H1 (cell line): ENCODE results near the gene KIF5C. TPM values are rescaled to one million over a fixed set of nuclear protein-coding genes. Genes with fewer than 3 reads are reported as not detected.

Source experiments
- CTCF ChIA-PET: fragments of 300-600 bp; sonication (Branson Sonifier 250); formaldehyde crosslinking; loops from one replicate; lab custom pipeline; 2021; ENCODE audit not compliant: partially characterized antibody; lab: Charles Lee
- POLR2A ChIA-PET: fragments of 300-600 bp; sonication (Branson Sonifier 250); formaldehyde crosslinking; loops from one replicate; lab custom pipeline; 2021; ENCODE audit warnings: inconsistent platforms; ENCODE audit not compliant: partially characterized antibody; lab: Charles Lee
- DNase-seq, 2 experiments: peaks; one replicate each; pipeline versions ENCODE4 v3.0.0 to v3.0.0-alpha.2; 2010 to 2022; ENCODE audit warnings: low spot score in 2 of 2, low read depth in 1 of 2, mixed read lengths in 1 of 2
- FAIRE-seq: peaks from 2 replicates; lab custom pipeline; 2011; peaks lifted over from hg19 to GRCh38; lab: Jason Lieb, UNC
- H2AFZ ChIP-seq: 2 replicates; pipeline ENCODE4 v1.8.1; 2012; ENCODE audit warnings: low read length, inconsistent platforms
- H2AK5ac ChIP-seq: 2 replicates; pipeline ENCODE4 v1.6.1; 2013; ENCODE audit warnings: low read depth, low read length
- H2BK120ac ChIP-seq: replicated peaks from 2 replicates; pipeline ENCODE3; 2013; ENCODE audit warnings: low read depth, low read length, inconsistent platforms
- H2BK12ac ChIP-seq: 2 replicates; pipeline ENCODE4 v1.6.1; 2013; ENCODE audit warnings: low read depth, low read length
- H2BK15ac ChIP-seq: 2 replicates; pipeline ENCODE4 v1.6.1; 2013; ENCODE audit warnings: low read length
- H2BK20ac ChIP-seq: 2 replicates; pipeline ENCODE4 v1.6.1; 2013; ENCODE audit warnings: low read length
- H2BK5ac ChIP-seq: 2 replicates; pipeline ENCODE4 v1.6.1; 2013; ENCODE audit warnings: low read depth, low read length
- H3K14ac ChIP-seq: 2 replicates; pipeline ENCODE4 v1.6.1; 2013; ENCODE audit warnings: inconsistent platforms; ENCODE audit not compliant: insufficient read length
- H3K18ac ChIP-seq: 2 replicates; pipeline ENCODE4 v1.6.1; 2013; ENCODE audit warnings: low read length; ENCODE audit errors: extremely low read depth
- H3K23ac ChIP-seq: 2 replicates; pipeline ENCODE4 v1.6.1; 2013; ENCODE audit warnings: inconsistent platforms; ENCODE audit not compliant: insufficient read length
- H3K23me2 ChIP-seq: 2 replicates; pipeline ENCODE4 v1.6.1; 2013; ENCODE audit warnings: low read depth, low read length
- H3K27ac ChIP-seq: 2 replicates; pipeline ENCODE4 v1.6.1; 2011; ENCODE audit warnings: low read depth, low read length, inconsistent platforms
- H3K27me3 ChIP-seq, 4 experiments: replicated peaks in 1 of 4; 1 replicate in 1 of 4; 2 replicates in 3 of 4; pipeline versions ENCODE4 v1.6.1 to v1.8.1; 2011 to 2013; ENCODE audit warnings: low read length in 3 of 4, mild to moderate bottlenecking in 3 of 4, inconsistent platforms in 2 of 4, mixed read lengths in 2 of 4, moderate library complexity in 1 of 4; ENCODE audit not compliant: control insufficient read depth in 3 of 4, insufficient read depth in 3 of 4; ENCODE audit errors: extremely low read depth in 1 of 4
- H3K36me3 ChIP-seq, 4 experiments: 2 replicates each; pipeline versions ENCODE4 v1.6.1 to v1.8.1; 2011 to 2013; ENCODE audit warnings: mild to moderate bottlenecking in 4 of 4, low read length in 3 of 4, moderate library complexity in 2 of 4, control low read depth in 1 of 4, inconsistent platforms in 1 of 4; ENCODE audit not compliant: insufficient read depth in 4 of 4, control insufficient read depth in 2 of 4
- H3K4ac ChIP-seq: replicated peaks from 2 replicates; pipeline ENCODE3; 2013; ENCODE audit warnings: low read length, low read depth, mixed read lengths, inconsistent platforms; ENCODE audit not compliant: insufficient read length
- H3K4me1 ChIP-seq, 4 experiments: replicated peaks in 1 of 4; 1 replicate in 1 of 4; 2 replicates in 3 of 4; pipeline versions ENCODE4 v1.6.1 to v1.8.1; 2011 to 2013; ENCODE audit warnings: low read length in 3 of 4, inconsistent platforms in 2 of 4, mixed read lengths in 1 of 4; ENCODE audit not compliant: insufficient read depth in 4 of 4, control insufficient read depth in 3 of 4
- H3K4me2 ChIP-seq, 2 experiments: 2 replicates each; pipeline versions ENCODE4 v1.6.1 to v1.8.1; 2011 to 2013; ENCODE audit warnings: low read depth in 2 of 2, low read length in 2 of 2, control low read depth in 1 of 2, inconsistent platforms in 1 of 2, mild to moderate bottlenecking in 1 of 2; ENCODE audit not compliant: insufficient read depth in 1 of 2
- H3K4me3 ChIP-seq, 4 experiments: fragments of 200-600, 300-600 bp in 1 of 4; sonication (generic), shearing (Covaris generic), sonication (Bioruptor Twin) in 1 of 4; 2 replicates each; pipeline versions ENCODE4 v1.5.1 to v1.8.1; 2011 to 2016; ENCODE audit warnings: low read length in 4 of 4, low read depth in 3 of 4, control low read depth in 2 of 4, inconsistent platforms in 2 of 4, mild to moderate bottlenecking in 2 of 4, mixed read lengths in 1 of 4, moderate library complexity in 1 of 4; ENCODE audit not compliant: insufficient read depth in 2 of 4; ENCODE audit errors: extremely low read depth in 1 of 4
- H3K56ac ChIP-seq: replicated peaks from 2 replicates; pipeline ENCODE3; 2013; ENCODE audit warnings: low read depth, mild to moderate bottlenecking, mixed read lengths, low read length, inconsistent platforms; ENCODE audit not compliant: insufficient read length
- H3K79me1 ChIP-seq: 2 replicates; pipeline ENCODE4 v1.6.1; 2013; ENCODE audit warnings: low read depth, low read length, control low read depth
- H3K79me2 ChIP-seq, 2 experiments: 2 replicates each; pipeline versions ENCODE4 v1.6.1 to v1.8.1; 2012 to 2013; ENCODE audit warnings: low read length in 2 of 2, mild to moderate bottlenecking in 2 of 2, inconsistent platforms in 1 of 2; ENCODE audit not compliant: insufficient read depth in 2 of 2, control insufficient read depth in 1 of 2
- H3K9ac ChIP-seq, 4 experiments: replicated peaks in 1 of 4; 1 replicate in 1 of 4; 2 replicates in 3 of 4; pipeline versions ENCODE4 v1.6.1 to v1.8.1; 2011 to 2013; ENCODE audit warnings: low read depth in 3 of 4, low read length in 3 of 4, control low read depth in 2 of 4, mild to moderate bottlenecking in 2 of 4, moderate library complexity in 2 of 4, inconsistent platforms in 1 of 4; ENCODE audit errors: extremely low read depth in 1 of 4
- H3K9me3 ChIP-seq, 2 experiments: 2 replicates each; pipeline versions ENCODE4 v1.6.1 to v1.8.1; 2012 to 2013; ENCODE audit warnings: mild to moderate bottlenecking in 2 of 2, moderate library complexity in 2 of 2, control low read depth in 1 of 2, inconsistent platforms in 1 of 2, low read depth in 1 of 2, low read length in 1 of 2, mixed read lengths in 1 of 2; ENCODE audit not compliant: insufficient read depth in 2 of 2
- H4K20me1 ChIP-seq, 2 experiments: replicated peaks in 1 of 2; 2 replicates each; pipeline versions ENCODE3 to v1.8.1; 2011 to 2013; ENCODE audit warnings: inconsistent platforms in 2 of 2, low read length in 2 of 2, mild to moderate bottlenecking in 1 of 2; ENCODE audit not compliant: insufficient read depth in 2 of 2, control insufficient read depth in 1 of 2
- H4K5ac ChIP-seq: 2 replicates; pipeline ENCODE4 v1.6.1; 2013; ENCODE audit warnings: low read length, low read depth, mixed read lengths, inconsistent platforms; ENCODE audit not compliant: insufficient read length
- H4K8ac ChIP-seq: 2 replicates; pipeline ENCODE4 v1.8.0; 2013; ENCODE audit warnings: mild to moderate bottlenecking, moderate library complexity, low read length, inconsistent platforms; ENCODE audit not compliant: insufficient read depth; ENCODE audit errors: extremely low read depth
- H4K91ac ChIP-seq: replicated peaks from 2 replicates; pipeline ENCODE3; 2013; ENCODE audit warnings: low read length, mixed read lengths, inconsistent platforms; ENCODE audit not compliant: insufficient read length
- ASH2L ChIP-seq: fragments of 200-600, 300-600 bp; sonication (generic); IDR thresholded peaks from one replicate; pipeline ENCODE4 v1.7.1; 2017; ENCODE audit warnings: low read length
- BACH1 ChIP-seq: IDR thresholded peaks from 2 replicates; pipeline ENCODE4 v1.6.1; 2012; ENCODE audit warnings: low read length, improper control_type of control experiment
- BCL11A ChIP-seq, 2 experiments: IDR thresholded peaks; one replicate each; pipeline ENCODE4 v1.6.1; 2011; ENCODE audit warnings: low read depth in 2 of 2, low read length in 2 of 2, mild to moderate bottlenecking in 2 of 2
- CBX8 ChIP-seq: fragments of 300-800, 300-1000 bp; sonication (generic); IDR thresholded peaks from 2 replicates; pipeline ENCODE4 v1.7.1; 2016; ENCODE audit warnings: low read depth, low read length, borderline replicate concordance
- JUND ChIP-seq: IDR thresholded peaks from 2 replicates; pipeline ENCODE4 v1.6.1; 2011; ENCODE audit warnings: mild to moderate bottlenecking, improper control_type of control experiment, low read length
- RAD21 ChIP-seq, 2 experiments: IDR thresholded peaks in 1 of 2; conservative IDR thresholded peaks in 1 of 2; 2 replicates each; pipeline ENCODE4 v1.6.1; 2011; ENCODE audit warnings: low read depth in 2 of 2, low read length in 2 of 2, improper control_type of control experiment in 1 of 2, inconsistent platforms in 1 of 2, mild to moderate bottlenecking in 1 of 2, moderate library complexity in 1 of 2
- RXRA ChIP-seq: IDR thresholded peaks from 2 replicates; pipeline ENCODE4 v1.6.1; 2011; ENCODE audit warnings: low read depth, mild to moderate bottlenecking, low read length, moderate library complexity; ENCODE audit not compliant: insufficient read depth
- SAP30 ChIP-seq: fragments of 300-600 bp; sonication (generic); IDR thresholded peaks from 2 replicates; pipeline ENCODE4 v1.7.1; 2012; ENCODE audit warnings: low read length, moderate library complexity, mild to moderate bottlenecking, inconsistent platforms; ENCODE audit not compliant: insufficient read depth, insufficient replicate concordance
- YY1 ChIP-seq: IDR thresholded peaks from 2 replicates; pipeline ENCODE4 v1.6.1; 2011; ENCODE audit warnings: low read depth, mild to moderate bottlenecking, low read length
- WGBS, 2 experiments: shearing (Covaris generic) in 1 of 2; methylation state at CpG; one replicate each; pipeline versions ENCODE4 v1.1.6 to v1.1.7; 2013 to 2015; ENCODE audit warnings: low lambda C conversion rate in 2 of 2, mixed read lengths in 2 of 2, inconsistent platforms in 1 of 2, low coverage in 1 of 2, missing lambda C conversion rate in 1 of 2; ENCODE audit not compliant: insufficient replicate concordance in 2 of 2, insufficient coverage in 1 of 2, insufficient read length in 1 of 2; ENCODE audit errors: extremely low coverage in 1 of 2, missing lambda C conversion rate in 1 of 2; 5-methylcytosine and 5-hydroxymethylcytosine counted together
- polyA plus RNA-seq, 7 experiments: library from polyadenylated mRNA; depleted of rRNA in 3 of 7; stranded (reverse) in 5 of 7; unstranded in 2 of 7; fragments of >200 nt in 5 of 7; fragments of 200-250 nt in 2 of 7; gene quantifications; 1 replicate in 5 of 7; 2 replicates in 1 of 7; 4 replicates in 1 of 7; pipeline versions ENCODE4 v1.2.1 to v1.2.3, GENCODE V29; 2011 to 2013; ENCODE audit warnings: missing spikeins in 2 of 7, mixed read lengths in 2 of 7
- total RNA-seq: library from RNA; stranded (reverse); fragmentation: NEBNext Ultra II Directional; extraction: Animal tissue kit (Norgen Biotek cat#: 25700); gene quantifications from 2 replicates; pipeline ENCODE4 v1.2.1, GENCODE V29; 2021
- TF ChIP-seq, protein P1 (sequence below): IDR thresholded peaks from 2 replicates; pipeline ENCODE4 v1.6.1; 2012; ENCODE audit warnings: inconsistent platforms
- TF ChIP-seq, protein P2 (sequence below), 3 experiments: IDR thresholded peaks; 1 replicate in 2 of 3; 2 replicates in 1 of 3; pipeline versions ENCODE4 v1.5.1 to v1.6.1; 2011; ENCODE audit warnings: low read length in 3 of 3, mild to moderate bottlenecking in 3 of 3, inconsistent platforms in 2 of 3, low read depth in 1 of 3, moderate library complexity in 1 of 3; ENCODE audit not compliant: insufficient read depth in 1 of 3; ENCODE audit errors: control extremely low read depth in 1 of 3

The KIF5C gene
- total and polyA plus RNA-seq, 2 of the 8 experiments (the other 6 are each of a cell fraction or from before 2014, with no cell fraction given) = 16.3 to 66.4 TPM

GRCh38 chr2:149004836-149005235 is 129.8 kb downstream of the KIF5C start:
- Histone ChIP-seq H3K27ac (no peak overlapping the region), H4K8ac (no peak overlapping the region), H2BK20ac (no peak overlapping the region), H3K27me3 (no peaks in the 10 kb centered on the region), H3K56ac (no peak overlapping the region), H2AK5ac (no peak overlapping the region), H3K9me3 (peaks cover 5 to 15% of the 10 kb centered on the region in 2 experiments; a peak in 3 of 4 replicates), H3K36me3 (peaks cover 7 to 44% (median 26%) of the 10 kb centered on the region in 4 experiments), H2BK15ac (no peak overlapping the region), H3K23ac (no peak overlapping the region), H3K79me2 (no peaks in the 10 kb centered on the region), H4K5ac (no peak overlapping the region), H4K20me1 (no peaks in the 10 kb centered on the region), H3K23me2 (peaks cover 3% of the 10 kb centered on the region; the same call in 1 of the 2 replicates), H3K18ac (no peak overlapping the region), H2BK12ac (no peak overlapping the region), H3K14ac (no peak overlapping the region), H3K79me1 (no peaks in the 10 kb centered on the region), H2AFZ (no peak overlapping the region), H3K4ac (no peak overlapping the region), H3K4me2 (no peak overlapping the region), H3K9ac (no peak overlapping the region), H3K4me1 (peaks cover 6 to 28% (median 15%) of the 10 kb centered on the region in 4 experiments; a peak in 5 of 7 replicates), H3K4me3 (no peak overlapping the region), H2BK120ac (no peak overlapping the region), H2BK5ac (no peak overlapping the region), H4K91ac (no peak overlapping the region)
- 94% methylated on average over 3 of the region's 3 CpGs; no CpG with 5 or more reads in 1 of the 2 experiments for WGBS, 2 experiments
- POLR2A ChIA-PET = interaction anchor here (1.0 kb wide), 1 partner anchor 34 kb away, joined by 3 read pairs; the partner anchor contains the start of gene LYPD6B
- CTCF ChIA-PET = interaction anchor here (2.9 kb wide), 1 partner anchor 13 kb away, joined by 14 read pairs; no protein-coding TSS in a partner anchor
- FAIRE-seq (no peak), DNase-seq (no peak)
- TF ChIP-seq CBX8 = no peak
- TF ChIP-seq BACH1 = no peak
- TF ChIP-seq, protein P1, sequence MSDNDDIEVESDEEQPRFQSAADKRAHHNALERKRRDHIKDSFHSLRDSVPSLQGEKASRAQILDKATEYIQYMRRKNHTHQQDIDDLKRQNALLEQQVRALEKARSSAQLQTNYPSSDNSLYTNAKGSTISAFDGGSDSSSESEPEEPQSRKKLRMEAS = no peak
- no peak for TF ChIP-seq BCL11A (IDR thresholded peaks at IDR 0.05; ENCODE audit: low read depth in 2 of 2, low read length in 2 of 2)
- no peak for TF ChIP-seq JUND
- no peak for TF ChIP-seq SAP30
- no peak for TF ChIP-seq ASH2L
- TF ChIP-seq YY1 = no peak
- TF ChIP-seq RXRA = no peak
- TF ChIP-seq, protein P2, sequence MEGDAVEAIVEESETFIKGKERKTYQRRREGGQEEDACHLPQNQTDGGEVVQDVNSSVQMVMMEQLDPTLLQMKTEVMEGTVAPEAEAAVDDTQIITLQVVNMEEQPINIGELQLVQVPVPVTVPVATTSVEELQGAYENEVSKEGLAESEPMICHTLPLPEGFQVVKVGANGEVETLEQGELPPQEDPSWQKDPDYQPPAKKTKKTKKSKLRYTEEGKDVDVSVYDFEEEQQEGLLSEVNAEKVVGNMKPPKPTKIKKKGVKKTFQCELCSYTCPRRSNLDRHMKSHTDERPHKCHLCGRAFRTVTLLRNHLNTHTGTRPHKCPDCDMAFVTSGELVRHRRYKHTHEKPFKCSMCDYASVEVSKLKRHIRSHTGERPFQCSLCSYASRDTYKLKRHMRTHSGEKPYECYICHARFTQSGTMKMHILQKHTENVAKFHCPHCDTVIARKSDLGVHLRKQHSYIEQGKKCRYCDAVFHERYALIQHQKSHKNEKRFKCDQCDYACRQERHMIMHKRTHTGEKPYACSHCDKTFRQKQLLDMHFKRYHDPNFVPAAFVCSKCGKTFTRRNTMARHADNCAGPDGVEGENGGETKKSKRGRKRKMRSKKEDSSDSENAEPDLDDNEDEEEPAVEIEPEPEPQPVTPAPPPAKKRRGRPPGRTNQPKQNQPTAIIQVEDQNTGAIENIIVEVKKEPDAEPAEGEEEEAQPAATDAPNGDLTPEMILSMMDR (IDR thresholded peaks at IDR 0.05; ENCODE audit: control extremely low read depth in 1 of 3, insufficient read depth in 1 of 3, low read depth in 1 of 3, low read length in 3 of 3) = no peak
- no peak for TF ChIP-seq RAD21 (IDR thresholded peaks at IDR 0.05 in 1 of 2, conservative IDR thresholded peaks at IDR 0.05 in 1 of 2; ENCODE audit: low read depth in 2 of 2, low read length in 2 of 2)
